Dermis lymphatic vessel endothelial cell (primary cell): ENCODE measurements around the gene CDKL2. TPM values are rescaled to one million over a fixed set of nuclear protein-coding genes. Genes with fewer than 3 reads are reported as not detected.

Experiments used
- total RNA-seq: library from RNA; depleted of rRNA; stranded (reverse); fragments of >200 nt; gene quantifications from 2 replicates; pipeline ENCODE4 v1.2.1, GENCODE V29; 2014

CDKL2 gene
- 0.09 and 0.11 TPM in 2 replicates for total RNA-seq

GRCh38 chr4:75630174-75630936 lies at the start of gene CDKL2:
Gene CDKL2 (minus strand): TSS chr4:75630528. CDS start chr4:75625988, 4,540 bp downstream.

GRCh38 chr4:75673027-75673958 lies 43.0 kb upstream of the CDKL2 start, which contains the start of gene G3BP2:
Gene G3BP2 (minus strand): TSS chr4:75673411. CDS start chr4:75662025, 11,386 bp downstream.

GRCh38 chr4:75555294-75556164 lies 74.8 kb downstream of the CDKL2 start, which contains the start of gene ODAPH:
Gene ODAPH (plus strand): TSS chr4:75556066. CDS start chr4:75556083, 17 bp downstream.

Other genes with a start within 250 kb of the CDKL2 start
- gene RCHY1, start 116.1 kb downstream of the CDKL2 start, total RNA-seq, result 42.9 and 55.3 TPM in 2 replicates
- 5.4 and 6.2 TPM in 2 replicates for gene THAP6, start 116.1 kb downstream of the CDKL2 start, total RNA-seq
- gene ODAPH, start 74.5 kb downstream of the CDKL2 start, total RNA-seq, result under 0.01 TPM in 1 of 2 replicates, not detected in the other
- 195 and 210 TPM in 2 replicates for gene G3BP2, start 42.9 kb upstream of the CDKL2 start, total RNA-seq
- 86.1 and 93.3 TPM in 2 replicates for gene USO1, start 94.0 kb upstream of the CDKL2 start, total RNA-seq